OCI-LY7 (cell line): ENCODE data around the gene SLX4IP.

Experiments used
- CTCF ChIP-seq: fragments of 200-600 bp; sonication (generic); conservative IDR thresholded peaks from 2 replicates; pipeline ENCODE4 v1.5.1; 2014; ENCODE audit warnings: mild to moderate bottlenecking, antibody characterized with exemption, low read length, moderate library complexity, mixed read lengths
- EZH2phosphoT487 ChIP-seq: fragments of 200-600 bp; sonication (generic); IDR thresholded peaks from 2 replicates; pipeline ENCODE4 v1.6.1; 2018; ENCODE audit warnings: low read depth, borderline replicate concordance, mild to moderate bottlenecking, mixed run types, antibody characterized with exemption, low read length, moderate library complexity, mixed read lengths

GRCh38 chr20:10637031-10637559 lies 202.0 kb downstream of the SLX4IP start:
- TF ChIP-seq CTCF (no peak), EZH2phosphoT487 (no peak)
